NB4 (cell line): ENCODE data around the gene PAK1.
A peak's percentile ranks its signal among the peaks of the same experiment; 100 is the strongest.

ENCODE experiments used
- DNase-seq: peaks from one replicate; pipeline ENCODE4 v3.0.0; 2010; ENCODE audit warnings: low read depth
- H3K4me3 ChIP-seq: one replicate; pipeline ENCODE4 v1.5.1; 2011; ENCODE audit warnings: mild to moderate bottlenecking, low read depth, low read length, moderate library complexity
- MYC ChIP-seq: IDR thresholded peaks from 2 replicates; pipeline ENCODE4 v1.6.1; 2011; ENCODE audit warnings: low read depth, low read length
- POLR2A ChIP-seq: IDR thresholded peaks from 2 replicates; pipeline ENCODE4 v1.6.1; 2011; ENCODE audit warnings: mild to moderate bottlenecking; ENCODE audit not compliant: insufficient read length; ENCODE audit errors: extremely low read depth
- TF ChIP-seq, protein P1 (sequence below): IDR thresholded peaks from one replicate; pipeline ENCODE4 v1.5.1; 2012; ENCODE audit warnings: low read depth, low read length
- TF ChIP-seq, protein P2 (sequence below): IDR thresholded peaks from 2 replicates; pipeline ENCODE4 v1.6.1; 2011; ENCODE audit warnings: low read depth, low read length

PAK1 gene

DNA sequence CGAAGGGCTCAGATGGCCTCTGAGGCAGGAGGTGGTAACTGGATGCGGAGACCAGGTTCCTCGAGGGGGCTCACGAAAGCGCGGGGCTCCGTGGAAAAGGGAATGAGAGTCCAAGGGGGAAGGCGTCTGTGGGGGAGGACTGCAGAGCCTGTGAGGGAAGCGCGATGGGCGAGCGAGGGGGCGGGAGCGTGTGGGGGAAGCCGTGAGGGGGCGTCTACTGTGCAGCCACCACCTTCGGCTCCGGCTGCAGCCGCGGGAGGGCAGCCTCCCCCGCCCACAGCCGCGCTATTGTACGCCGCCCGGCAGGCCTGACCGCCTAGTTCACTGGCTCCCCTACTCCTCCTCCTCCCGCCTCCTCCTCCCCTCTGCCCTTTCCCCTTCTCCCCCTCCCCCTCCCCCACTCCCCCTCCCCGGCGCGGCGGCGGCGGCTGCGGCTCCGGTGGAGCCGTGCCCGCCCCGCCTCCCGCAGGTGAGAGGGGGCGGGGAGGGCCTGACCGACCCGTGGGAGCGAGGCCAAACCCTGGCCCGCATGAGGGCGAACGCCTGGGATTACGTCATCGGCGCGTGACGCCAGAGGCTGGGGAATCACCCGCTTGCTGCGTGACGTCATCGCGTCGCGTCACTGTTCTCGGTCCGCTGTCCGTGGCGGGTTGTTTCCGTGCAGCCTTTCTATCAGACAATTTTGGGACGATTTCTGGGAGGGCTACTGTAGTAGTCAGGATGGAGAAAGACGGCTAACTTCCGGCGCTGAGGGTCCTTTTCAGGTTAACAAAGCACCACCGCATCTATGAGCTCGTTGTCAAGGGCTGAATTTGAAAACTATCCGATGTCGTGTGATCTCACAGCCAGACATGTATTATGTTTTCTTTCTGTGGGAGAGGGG, at the start of gene PAK1:
Gene PAK1, minus strand, starts transcription at position 294 of the 883 bp plus-strand sequence. CDS start 81,574 bp downstream, outside the sequence.
- peak; percentile 91 for DNase-seq
- peak within 1 kb of the TSS; percentile 61 for H3K4me3 ChIP-seq
- peak; percentile 13 for TF ChIP-seq POLR2A
- TF ChIP-seq, protein P1, sequence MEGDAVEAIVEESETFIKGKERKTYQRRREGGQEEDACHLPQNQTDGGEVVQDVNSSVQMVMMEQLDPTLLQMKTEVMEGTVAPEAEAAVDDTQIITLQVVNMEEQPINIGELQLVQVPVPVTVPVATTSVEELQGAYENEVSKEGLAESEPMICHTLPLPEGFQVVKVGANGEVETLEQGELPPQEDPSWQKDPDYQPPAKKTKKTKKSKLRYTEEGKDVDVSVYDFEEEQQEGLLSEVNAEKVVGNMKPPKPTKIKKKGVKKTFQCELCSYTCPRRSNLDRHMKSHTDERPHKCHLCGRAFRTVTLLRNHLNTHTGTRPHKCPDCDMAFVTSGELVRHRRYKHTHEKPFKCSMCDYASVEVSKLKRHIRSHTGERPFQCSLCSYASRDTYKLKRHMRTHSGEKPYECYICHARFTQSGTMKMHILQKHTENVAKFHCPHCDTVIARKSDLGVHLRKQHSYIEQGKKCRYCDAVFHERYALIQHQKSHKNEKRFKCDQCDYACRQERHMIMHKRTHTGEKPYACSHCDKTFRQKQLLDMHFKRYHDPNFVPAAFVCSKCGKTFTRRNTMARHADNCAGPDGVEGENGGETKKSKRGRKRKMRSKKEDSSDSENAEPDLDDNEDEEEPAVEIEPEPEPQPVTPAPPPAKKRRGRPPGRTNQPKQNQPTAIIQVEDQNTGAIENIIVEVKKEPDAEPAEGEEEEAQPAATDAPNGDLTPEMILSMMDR = peak; percentile 24
- TF ChIP-seq, protein P2, sequence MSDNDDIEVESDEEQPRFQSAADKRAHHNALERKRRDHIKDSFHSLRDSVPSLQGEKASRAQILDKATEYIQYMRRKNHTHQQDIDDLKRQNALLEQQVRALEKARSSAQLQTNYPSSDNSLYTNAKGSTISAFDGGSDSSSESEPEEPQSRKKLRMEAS = peak; percentile 25; the same call in 1 of the 2 replicates
- TF ChIP-seq MYC = no peak

DNA sequence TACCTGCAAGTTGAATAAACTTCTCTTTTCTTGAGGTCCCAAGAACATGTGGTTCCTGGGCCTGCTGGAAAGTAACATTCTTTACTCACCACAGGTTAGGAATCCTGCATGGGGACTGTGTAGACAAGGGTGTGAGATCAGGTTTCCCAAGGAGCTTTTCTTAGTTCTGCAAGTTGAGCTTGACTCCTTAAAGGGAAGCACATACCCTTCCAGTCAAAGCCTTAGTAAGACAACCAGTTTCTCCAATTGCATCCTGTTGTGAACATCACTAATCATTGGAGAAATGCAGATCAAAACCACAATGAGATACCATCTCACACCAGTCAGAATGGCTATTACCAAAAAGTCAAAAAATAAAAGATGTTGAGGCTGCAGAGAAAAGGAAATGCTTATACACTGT, 48.3 kb upstream of the PAK1 start:
- DNase-seq = no peak
- no peak overlapping the region for H3K4me3 ChIP-seq
- no peak for TF ChIP-seq MYC
- TF ChIP-seq POLR2A = no peak

DNA sequence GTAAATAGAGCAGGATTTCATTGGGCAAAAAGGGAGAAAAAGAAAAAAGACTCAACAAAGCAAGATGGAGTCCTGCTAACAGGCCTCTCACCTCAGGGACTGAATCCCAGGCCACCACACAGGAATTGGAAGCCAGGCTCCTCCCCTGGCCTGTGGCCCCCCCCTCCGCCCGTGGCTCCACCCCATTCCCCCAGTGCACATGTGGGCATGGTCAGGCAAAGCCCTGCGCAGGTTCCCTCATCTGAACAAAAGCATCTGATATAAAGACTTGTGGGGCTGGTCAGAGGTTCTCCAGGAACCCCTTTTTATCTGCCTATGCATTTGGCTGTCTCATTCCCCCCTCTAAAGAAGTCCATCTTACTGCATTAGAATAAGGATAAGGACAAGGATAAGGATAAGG, 46.0 kb upstream of the PAK1 start:
- H3K4me3 ChIP-seq = no peak overlapping the region
- DNase-seq = no peak
- TF ChIP-seq, protein P1 = no peak

DNA sequence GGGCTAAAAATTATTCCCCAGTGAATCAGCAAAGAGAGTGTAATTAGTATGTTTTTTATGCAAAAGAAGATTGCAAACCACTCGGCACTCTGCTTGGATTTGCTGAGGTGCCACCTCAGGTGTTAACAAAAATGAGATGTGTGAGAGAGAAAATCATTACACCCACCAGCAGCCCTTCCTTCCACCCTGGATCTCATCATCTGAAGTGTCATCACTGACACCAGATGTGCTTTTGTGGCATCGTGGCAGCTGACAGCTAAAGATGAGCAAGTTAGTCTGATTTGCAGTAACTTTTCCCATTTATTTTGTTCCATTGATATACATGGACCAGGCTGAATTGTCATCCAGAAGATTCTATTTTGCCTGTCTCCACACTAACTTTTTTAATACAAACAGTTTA, 44.6 kb upstream of the PAK1 start:
- TF ChIP-seq, protein P1 = no peak
- TF ChIP-seq POLR2A (no peak), MYC (no peak)
- TF ChIP-seq, protein P2 = no peak
- DNase-seq = no peak
- no peak overlapping the region for H3K4me3 ChIP-seq

DNA sequence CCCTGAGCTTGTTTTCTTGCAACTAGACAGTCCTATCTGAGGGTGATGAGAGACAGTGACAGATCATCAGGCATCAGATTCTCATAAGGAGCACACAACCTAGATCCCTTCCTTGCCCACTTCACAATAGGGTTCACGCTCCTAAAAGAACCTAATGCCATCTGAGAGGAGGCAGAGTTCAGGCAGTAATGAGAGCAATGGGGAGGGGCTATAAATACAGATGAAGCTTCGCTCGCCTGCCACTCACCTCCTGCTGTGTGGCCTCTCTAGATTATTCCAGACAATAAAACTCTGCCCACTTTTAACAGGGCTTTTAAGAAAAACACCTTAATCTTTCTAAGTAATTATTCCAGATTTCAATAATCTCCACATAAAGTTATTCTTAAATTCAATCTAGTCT, 43.9 kb upstream of the PAK1 start:
- no peak for TF ChIP-seq MYC
- no peak for TF ChIP-seq POLR2A
- DNase-seq = no peak
- no peak overlapping the region for H3K4me3 ChIP-seq

DNA sequence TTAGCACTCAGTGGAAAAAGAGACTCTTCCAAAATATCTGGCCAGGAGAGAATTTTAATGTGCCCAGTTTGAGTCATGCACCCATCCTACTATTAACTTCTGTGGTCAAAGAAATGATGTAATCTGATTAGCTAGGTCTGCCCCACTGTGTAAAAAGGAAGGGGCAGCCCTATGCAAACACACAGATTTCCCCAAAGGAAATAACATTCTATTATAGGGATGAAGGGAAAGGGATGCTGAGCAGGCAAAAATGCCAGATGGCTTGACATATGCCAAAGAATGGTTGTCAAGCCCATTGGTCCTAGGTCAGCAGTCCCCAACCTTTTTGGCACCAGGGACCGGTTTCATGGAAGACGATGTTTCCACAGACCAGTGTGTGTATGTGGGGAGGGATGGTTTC, 43.3 kb upstream of the PAK1 start:
- TF ChIP-seq, protein P1 = no peak
- TF ChIP-seq, protein P2 = no peak
- no peak for TF ChIP-seq MYC
- TF ChIP-seq POLR2A = no peak
- DNase-seq = peak; percentile 19
- no peak overlapping the region for H3K4me3 ChIP-seq

DNA sequence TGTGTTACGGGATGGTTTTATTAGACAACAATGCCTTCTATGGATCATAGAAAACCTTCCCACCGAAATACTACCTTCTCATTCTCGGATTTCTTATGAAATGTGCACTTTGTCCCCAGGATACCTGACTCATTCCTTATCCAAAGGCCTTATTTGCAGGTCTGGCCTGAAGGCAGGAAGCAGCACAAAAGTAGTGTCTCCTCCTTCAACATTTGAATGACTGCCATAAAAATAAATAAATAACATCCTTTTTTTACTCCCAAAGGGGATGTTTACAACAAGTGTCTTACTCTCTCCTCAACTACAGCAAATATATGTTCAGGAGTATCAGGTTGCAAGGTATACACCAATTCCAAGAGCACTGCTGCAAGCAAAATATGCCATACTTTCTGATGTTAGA, 41.6 kb upstream of the PAK1 start:
- TF ChIP-seq, protein P1 = no peak
- TF ChIP-seq, protein P2 = no peak
- TF ChIP-seq POLR2A (no peak), MYC (no peak)
- DNase-seq = no peak
- no peak overlapping the region for H3K4me3 ChIP-seq
